ENCODE measurements around the gene LRRC36.

Gene LRRC36

DNA sequence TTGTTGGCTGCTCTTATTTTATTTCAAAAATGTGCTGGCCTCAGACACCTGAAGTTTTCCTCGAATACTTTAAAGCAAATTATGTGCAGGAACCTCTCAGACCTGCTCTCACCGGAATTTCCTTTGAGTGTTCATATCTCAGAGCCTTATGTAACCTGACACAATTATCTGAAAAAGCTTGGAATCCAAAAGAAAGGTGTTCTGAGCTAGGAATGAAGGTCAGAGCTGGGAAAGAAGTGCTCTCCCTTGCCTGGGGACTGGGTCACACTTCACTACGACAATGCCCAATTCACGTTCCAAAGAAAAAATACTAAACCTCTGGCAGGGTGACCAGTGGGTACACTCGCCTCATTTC is 97.6 kb downstream of the LRRC36 start:
- no peak for DNase-seq (ENCODE audit: low spot score)

- no peak for DNase-seq (ENCODE audit: low spot score)
Observed at GRCh38 chr16:67425061-67425460, 98.4 kb downstream of the LRRC36 start.

DNA sequence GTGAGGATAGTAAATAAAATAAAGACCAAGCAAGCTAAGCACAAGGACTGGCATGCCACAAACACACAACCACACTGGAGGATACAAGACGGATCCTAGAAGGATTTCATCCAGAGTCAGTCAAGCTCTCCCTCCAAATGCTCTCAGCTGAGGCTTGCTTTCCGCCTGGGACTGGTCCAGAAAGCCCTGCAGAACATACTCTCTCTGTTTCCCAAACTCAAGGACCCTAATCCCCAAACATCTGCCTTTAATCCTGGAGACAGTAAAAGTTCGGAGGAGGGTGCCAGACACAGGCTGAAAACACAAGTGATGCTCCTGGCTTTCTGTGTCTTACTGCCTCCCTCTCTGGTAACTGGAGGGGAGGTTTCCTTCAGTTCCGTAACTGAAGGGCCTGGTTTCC is 99.0 kb downstream of the LRRC36 start:
- DNase-seq (ENCODE audit: low spot score) = no peak

GRCh38 chr16:67426022-67426421 is 99.4 kb downstream of the LRRC36 start:
- no peak for DNase-seq (ENCODE audit: low spot score)

DNA sequence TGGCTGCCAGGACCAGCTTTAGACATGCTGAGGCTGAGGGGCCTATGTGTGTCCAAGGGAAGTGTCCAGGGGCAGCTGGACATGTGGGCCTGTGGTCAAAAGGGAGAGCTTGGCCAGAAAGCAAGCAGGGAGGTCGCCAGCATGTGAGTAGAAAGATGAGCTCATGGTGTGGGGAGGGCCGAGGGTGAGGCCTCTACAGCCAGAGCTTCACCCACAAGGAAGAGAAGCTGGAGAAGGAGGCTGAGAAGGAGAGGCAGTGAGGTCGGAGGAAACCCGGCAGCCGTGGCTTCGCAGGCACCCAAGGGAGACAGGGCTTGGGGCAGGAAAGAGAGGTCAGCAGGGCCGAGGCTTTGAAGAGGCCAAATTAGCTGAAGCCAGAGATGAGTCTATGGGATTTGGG is 100.3 kb downstream of the LRRC36 start:
- no peak for DNase-seq (ENCODE audit: low spot score)

GRCh38 chr16:67428146-67428731 is 101.6 kb downstream of the LRRC36 start:
- peak; percentile 45 for DNase-seq (ENCODE audit: low spot score)

DNA sequence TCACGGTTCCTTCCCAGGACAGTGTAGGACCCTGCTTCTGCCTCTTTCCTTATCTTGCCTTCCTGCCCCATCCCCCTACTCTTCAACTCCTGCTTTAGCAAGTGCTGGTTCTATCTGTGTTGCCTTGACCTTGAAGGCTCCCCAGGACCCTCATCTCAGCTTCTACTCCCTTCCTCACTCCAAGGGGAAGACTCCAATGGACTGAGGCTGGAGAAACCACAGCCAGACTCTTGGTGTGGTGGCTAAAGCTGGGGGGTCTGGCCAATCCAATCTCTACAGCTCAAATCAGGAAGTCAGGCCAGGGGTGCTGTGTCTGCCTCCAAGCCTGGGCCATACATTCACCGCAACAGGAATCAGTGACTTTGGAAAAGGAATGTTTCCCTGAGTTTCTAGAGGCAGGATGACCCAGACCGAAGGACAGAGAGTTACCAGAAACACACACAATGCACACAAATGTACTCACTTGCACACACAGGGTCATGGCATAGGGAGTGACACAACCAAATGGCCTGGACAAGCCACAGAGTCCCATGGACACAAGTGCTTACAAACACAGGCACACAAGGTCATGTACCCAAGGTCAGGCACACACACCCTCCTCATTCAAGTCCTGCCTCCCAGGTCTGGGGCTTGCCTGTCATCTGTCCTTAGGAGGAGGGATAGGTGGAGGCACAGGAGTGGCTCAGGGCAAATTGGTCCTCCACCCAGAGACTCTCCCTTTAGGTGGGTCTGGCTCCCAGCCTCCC is 102.6 kb downstream of the LRRC36 start:
- no peak for DNase-seq (ENCODE audit: low spot score)

- no peak for DNase-seq (ENCODE audit: low spot score)
Observed at GRCh38 chr16:67429799-67430503, 103.3 kb downstream of the LRRC36 start.

GRCh38 chr16:67430504-67430976 is 103.9 kb downstream of the LRRC36 start:
- no peak for DNase-seq (ENCODE audit: low spot score)

- no peak for DNase-seq (ENCODE audit: low spot score)
Observed at GRCh38 chr16:67430977-67431774, 104.6 kb downstream of the LRRC36 start, which contains the start of gene HSD11B2. HSD11B2 (plus strand) TSS chr16:67431121; CDS start chr16:67431249, 128 bp downstream.

- DNase-seq (ENCODE audit: low spot score) = no peak
Observed at GRCh38 chr16:67431775-67432505, 105.3 kb downstream of the LRRC36 start.

GRCh38 chr16:67432506-67432890 is 105.9 kb downstream of the LRRC36 start:
- DNase-seq (ENCODE audit: low spot score) = no peak

GRCh38 chr16:67433131-67433719 is 106.6 kb downstream of the LRRC36 start:
- DNase-seq (ENCODE audit: low spot score) = no peak

All from CD4-positive, alpha-beta T cell treated with Interleukin-15 for 4 hours (primary cell).